Mesenchymal stem cell (in vitro differentiated cells and primary cell): ENCODE data around the gene COL4A2.
"Not testable (repeated sequence)": the region's sequence is repeated elsewhere in the genome, so short reads cannot be mapped to it uniquely, and the experiment has no call there.

Experiments
- DNase-seq: peaks from one replicate; pipeline ENCODE4 v3.0.0-alpha.2; 2013
- H2AFZ ChIP-seq: one replicate; pipeline ENCODE4 v1.6.1; 2013; ENCODE audit warnings: low read depth, mild to moderate bottlenecking, control low read depth, inconsistent platforms, low read length, moderate library complexity
- H2AK5ac ChIP-seq: 2 replicates; pipeline ENCODE4 v1.6.1; 2013; ENCODE audit warnings: low read length, moderate library complexity, mild to moderate bottlenecking, inconsistent platforms; ENCODE audit not compliant: severe bottlenecking
- H2BK120ac ChIP-seq: one replicate; pipeline ENCODE4 v1.6.1; 2013; ENCODE audit warnings: low read depth, mild to moderate bottlenecking, inconsistent platforms, low read length, moderate library complexity
- H2BK12ac ChIP-seq, 2 experiments: one replicate each; pipeline ENCODE4 v1.6.1; 2013; ENCODE audit warnings: inconsistent platforms in 2 of 2, low read length in 2 of 2, mild to moderate bottlenecking in 2 of 2, moderate library complexity in 2 of 2, control low read depth in 1 of 2
- H2BK15ac ChIP-seq: one replicate; pipeline ENCODE4 v1.6.1; 2013; ENCODE audit warnings: mild to moderate bottlenecking, low read depth, inconsistent platforms; ENCODE audit not compliant: poor library complexity, severe bottlenecking
- H2BK5ac ChIP-seq: 2 replicates; pipeline ENCODE4 v1.6.1; 2013; ENCODE audit warnings: low read depth, mild to moderate bottlenecking, low read length, control low read depth, inconsistent platforms; ENCODE audit not compliant: poor library complexity, severe bottlenecking
- H3K14ac ChIP-seq, 2 experiments: one replicate each; pipeline ENCODE4 v1.6.1; 2013; ENCODE audit warnings: inconsistent platforms in 2 of 2, low read length in 2 of 2, control low read depth in 1 of 2, mild to moderate bottlenecking in 1 of 2, moderate library complexity in 1 of 2
- H3K18ac ChIP-seq, 2 experiments: one replicate each; pipeline ENCODE4 v1.6.1; 2013; ENCODE audit warnings: inconsistent platforms in 2 of 2, low read length in 2 of 2, control low read depth in 1 of 2, low read depth in 1 of 2, mild to moderate bottlenecking in 1 of 2
- H3K23ac ChIP-seq, 2 experiments: one replicate each; pipeline ENCODE4 v1.6.1; 2013; ENCODE audit warnings: inconsistent platforms in 2 of 2, low read length in 2 of 2, mild to moderate bottlenecking in 2 of 2, moderate library complexity in 2 of 2, control low read depth in 1 of 2
- H3K27ac ChIP-seq: 2 replicates; pipeline ENCODE4 v1.5.1; 2013; ENCODE audit warnings: mild to moderate bottlenecking, moderate library complexity, low read length, control low read depth, inconsistent platforms; ENCODE audit not compliant: poor library complexity, severe bottlenecking
- H3K27me3 ChIP-seq, 2 experiments: 2 replicates each; pipeline versions ENCODE4 v1.6.1 to v1.7.0; 2013; ENCODE audit warnings: low read length in 2 of 2, mild to moderate bottlenecking in 2 of 2, moderate library complexity in 2 of 2, control low read depth in 1 of 2, inconsistent platforms in 1 of 2; ENCODE audit not compliant: control insufficient read depth in 1 of 2, insufficient read depth in 1 of 2
- H3K36me3 ChIP-seq, 2 experiments: 2 replicates each; pipeline versions ENCODE4 v1.6.1 to v1.7.0; 2013; ENCODE audit warnings: low read length in 2 of 2, control low read depth in 1 of 2, inconsistent platforms in 1 of 2, low read depth in 1 of 2, mild to moderate bottlenecking in 1 of 2; ENCODE audit not compliant: insufficient read depth in 2 of 2, control insufficient read depth in 1 of 2
- H3K4ac ChIP-seq, 2 experiments: one replicate each; pipeline ENCODE4 v1.6.1; 2013; ENCODE audit warnings: inconsistent platforms in 2 of 2, low read length in 2 of 2, mild to moderate bottlenecking in 2 of 2, moderate library complexity in 2 of 2, control low read depth in 1 of 2, low read depth in 1 of 2
- H3K4me1 ChIP-seq: 2 replicates; pipeline ENCODE4 v1.6.1; 2013; ENCODE audit warnings: low read depth, low read length, control low read depth; ENCODE audit not compliant: control insufficient read depth, insufficient read depth
- H3K4me2 ChIP-seq: 2 replicates; pipeline ENCODE4 v1.6.1; 2013; ENCODE audit warnings: low read length, mild to moderate bottlenecking, inconsistent platforms; ENCODE audit not compliant: poor library complexity, severe bottlenecking
- H3K4me3 ChIP-seq, 2 experiments: 2 replicates each; pipeline versions ENCODE4 v1.5.1 to v1.7.0; 2013; ENCODE audit warnings: low read length in 2 of 2, mild to moderate bottlenecking in 2 of 2, control low read depth in 1 of 2, low read depth in 1 of 2; ENCODE audit not compliant: insufficient read depth in 1 of 2
- H3K79me1 ChIP-seq: replicated peaks from 2 replicates; pipeline ENCODE4 v1.6.1; 2013; ENCODE audit warnings: mild to moderate bottlenecking, control low read depth, low read length, inconsistent platforms; ENCODE audit not compliant: poor library complexity, severe bottlenecking
- H3K9ac ChIP-seq: 2 replicates; pipeline ENCODE4 v1.7.0; 2013; ENCODE audit warnings: mild to moderate bottlenecking, low read length, moderate library complexity
- H3K9me3 ChIP-seq: 2 replicates; pipeline ENCODE4 v1.7.0; 2013; ENCODE audit warnings: mild to moderate bottlenecking, low read length; ENCODE audit not compliant: control insufficient read depth
- H4K8ac ChIP-seq: one replicate; pipeline ENCODE4 v1.6.1; 2013; ENCODE audit warnings: inconsistent platforms, mild to moderate bottlenecking, low read length, moderate library complexity
- H4K91ac ChIP-seq: one replicate; pipeline ENCODE4 v1.6.1; 2013; ENCODE audit warnings: mild to moderate bottlenecking, low read length, inconsistent platforms
- WGBS: methylation state at CpG from one replicate; pipeline ENCODE4 v1.1.7; 2013; ENCODE audit warnings: mixed read lengths; 5-methylcytosine and 5-hydroxymethylcytosine counted together

COL4A2 gene

GRCh38 chr13:110495881-110496280 is 188.8 kb downstream of the COL4A2 start:
- no peak overlapping the region for H3K9ac ChIP-seq
- H3K36me3 ChIP-seq: peaks cover 73 to 74% of the 10 kb centered on the region in 2 experiments
- 98% methylated on average over 3 of the region's 3 CpGs for WGBS
- H2AFZ ChIP-seq: no peak overlapping the region
- peak overlapping the region in 1 of 2 experiments; percentile 6 for H2BK12ac ChIP-seq
- H2BK5ac ChIP-seq: no peak overlapping the region
- H4K91ac ChIP-seq: no peak overlapping the region
- H3K4me1 ChIP-seq: peaks cover 8% of the 10 kb centered on the region
- no peak overlapping the region for H4K8ac ChIP-seq
- no peak overlapping the region for H3K4me3 ChIP-seq
- H3K4ac ChIP-seq: no peak overlapping the region
- no peak for DNase-seq
- peaks cover 16% of the 10 kb centered on the region for H3K79me1 ChIP-seq
- peaks cover 6% of the 10 kb centered on the region for H3K9me3 ChIP-seq
- H3K27me3 ChIP-seq: no peaks in the 10 kb centered on the region
- H2BK120ac ChIP-seq: no peak overlapping the region
- no peak overlapping the region for H3K4me2 ChIP-seq
- H2BK15ac ChIP-seq: no peak overlapping the region
- H3K23ac ChIP-seq: no peak overlapping the region
- no peak overlapping the region for H3K14ac ChIP-seq
- H3K27ac ChIP-seq: no peak overlapping the region
- no peak overlapping the region for H3K18ac ChIP-seq
- no peak overlapping the region for H2AK5ac ChIP-seq

DNA sequence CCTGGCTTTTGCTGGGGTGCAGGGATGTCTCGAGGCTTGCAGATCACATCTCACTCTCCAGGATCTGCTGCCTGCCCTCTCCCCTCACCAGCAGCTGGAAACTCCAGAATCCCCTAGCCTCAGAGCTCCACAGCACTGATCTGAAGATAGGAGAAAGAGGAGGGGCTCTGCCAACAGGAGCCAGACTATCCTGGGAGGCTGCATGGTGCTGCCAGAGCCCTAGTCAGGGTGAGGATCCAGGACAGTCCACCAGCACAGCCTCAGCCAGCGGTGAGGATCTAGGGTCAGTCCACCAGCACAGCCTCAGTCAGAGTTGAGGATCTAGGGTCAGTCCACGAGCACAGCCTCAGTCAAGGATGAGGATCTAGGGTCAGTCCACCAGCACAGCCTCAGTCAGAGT is 189.2 kb downstream of the COL4A2 start:
- no peak for DNase-seq
- no peak overlapping the region for H3K9ac ChIP-seq
- no peak overlapping the region for H2BK5ac ChIP-seq
- peaks cover 5% of the 10 kb centered on the region for H3K4me1 ChIP-seq
- no peak overlapping the region for H2AK5ac ChIP-seq
- H3K4me3 ChIP-seq: no peak overlapping the region
- no peak overlapping the region for H4K8ac ChIP-seq
- no peak overlapping the region for H2BK120ac ChIP-seq
- H3K79me1 ChIP-seq: peaks cover 16% of the 10 kb centered on the region
- H3K4ac ChIP-seq: no peak overlapping the region
- H4K91ac ChIP-seq: peak overlapping the region; percentile 34
- H3K9me3 ChIP-seq: peaks cover 9% of the 10 kb centered on the region
- peak overlapping the region in 1 of 2 experiments; percentile 22 for H3K18ac ChIP-seq
- WGBS: 99% methylated on average over 2 of the region's 3 CpGs
- no peak overlapping the region for H3K27ac ChIP-seq
- no peak overlapping the region for H2AFZ ChIP-seq
- no peak overlapping the region for H3K23ac ChIP-seq
- H2BK12ac ChIP-seq: peak overlapping the region in 1 of 2 experiments; percentile 6
- no peak overlapping the region for H2BK15ac ChIP-seq
- H3K27me3 ChIP-seq: no peaks in the 10 kb centered on the region
- peaks cover 71 to 74% of the 10 kb centered on the region in 2 experiments for H3K36me3 ChIP-seq
- H3K14ac ChIP-seq: no peak overlapping the region
- no peak overlapping the region for H3K4me2 ChIP-seq

DNA sequence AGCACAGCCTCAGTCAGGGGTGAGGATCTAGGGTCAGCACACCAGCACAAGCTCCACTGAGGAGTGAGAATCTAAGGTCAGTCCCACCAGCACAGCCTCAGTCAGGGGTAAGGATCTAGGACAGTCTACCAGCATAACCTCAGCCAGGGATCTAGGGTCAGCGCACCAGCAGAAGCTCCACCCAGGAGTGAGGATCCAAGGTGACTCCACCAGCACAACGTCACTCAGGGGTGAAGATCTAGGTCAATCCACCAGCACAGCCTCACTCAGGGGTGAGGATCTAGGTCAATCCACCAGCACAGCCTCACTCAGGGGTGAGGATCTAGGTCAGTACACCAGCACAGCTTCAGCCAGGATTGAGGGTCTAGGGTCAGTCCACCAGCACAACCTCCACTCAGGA is 189.9 kb downstream of the COL4A2 start:
- Histone ChIP-seq H3K4me1 (peaks cover 5% of the 10 kb centered on the region), H2AK5ac (no peak overlapping the region), H2BK15ac (no peak overlapping the region), H3K4me2 (no peak overlapping the region), H3K4ac (no peak overlapping the region), H2BK5ac (no peak overlapping the region), H3K4me3 (no peak overlapping the region), H3K9ac (no peak overlapping the region), H3K79me1 (peaks cover 17% of the 10 kb centered on the region), H3K36me3 (peaks cover 70 to 74% of the 10 kb centered on the region in 2 experiments), H4K91ac (peak overlapping the region; percentile 31), H3K27me3 (no peaks in the 10 kb centered on the region), H3K18ac (peak overlapping the region in 1 of 2 experiments; percentile 28), H4K8ac (no peak overlapping the region), H3K9me3 (peaks cover 9% of the 10 kb centered on the region), H2AFZ (no peak overlapping the region), H3K14ac (peak overlapping the region in 1 of 2 experiments; percentile 49), H3K27ac (no peak overlapping the region), H2BK12ac (no peak overlapping the region), H2BK120ac (no peak overlapping the region), H3K23ac (no peak overlapping the region)
- WGBS: 100% methylated on average over 2 of the region's 2 CpGs
- no peak for DNase-seq

DNA sequence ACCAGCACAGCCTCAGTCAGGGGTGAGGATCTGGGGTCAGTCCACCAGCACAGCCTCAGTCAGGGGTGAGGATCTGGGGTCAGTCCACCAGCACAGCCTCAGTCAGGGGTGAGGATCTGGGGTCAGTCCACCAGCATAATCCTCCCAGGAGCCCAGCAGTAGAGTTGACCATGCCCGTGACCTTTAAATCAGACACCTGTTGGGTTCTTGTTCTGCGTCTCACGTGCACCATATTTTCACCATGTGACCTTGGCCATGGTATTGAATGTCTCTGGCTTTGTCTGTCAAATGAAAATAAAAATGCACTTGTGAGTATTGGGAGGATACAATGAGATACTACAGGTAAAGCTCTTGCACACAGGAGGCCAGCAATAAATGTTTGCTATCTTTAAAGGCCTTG is 190.8 kb downstream of the COL4A2 start:
- not testable (repeated sequence) for H2BK120ac ChIP-seq, H2BK15ac ChIP-seq, H3K4ac ChIP-seq, H2AFZ ChIP-seq, H2BK12ac ChIP-seq, H3K9ac ChIP-seq, H3K27me3 ChIP-seq, H4K8ac ChIP-seq, H3K4me1 ChIP-seq, H3K23ac ChIP-seq, H3K18ac ChIP-seq, H4K91ac ChIP-seq, DNase-seq, H3K14ac ChIP-seq, H3K9me3 ChIP-seq, H2BK5ac ChIP-seq, H3K4me3 ChIP-seq, H3K4me2 ChIP-seq
- H3K36me3 ChIP-seq: peaks cover 70 to 74% of the 10 kb centered on the region in 2 experiments
- H2AK5ac ChIP-seq: peak overlapping the region; percentile 28
- H3K27ac ChIP-seq: peak overlapping the region; percentile 26
- 94% methylated on average over 3 of the region's 3 CpGs for WGBS
- peaks cover 19% of the 10 kb centered on the region for H3K79me1 ChIP-seq
